ENCODE data around the gene CPNE9. TPM values are rescaled to one million over a fixed set of nuclear protein-coding genes. Genes with fewer than 3 reads are reported as not detected.

The CPNE9 gene
- total and polyA plus RNA-seq, 7 donors = 0.05 TPM; not detected in 6

- WGBS, 3 donors = 92 to 94% (median 94%) methylated on average over 7 of the region's 7 CpGs
- TF ChIP-seq, protein P1, sequence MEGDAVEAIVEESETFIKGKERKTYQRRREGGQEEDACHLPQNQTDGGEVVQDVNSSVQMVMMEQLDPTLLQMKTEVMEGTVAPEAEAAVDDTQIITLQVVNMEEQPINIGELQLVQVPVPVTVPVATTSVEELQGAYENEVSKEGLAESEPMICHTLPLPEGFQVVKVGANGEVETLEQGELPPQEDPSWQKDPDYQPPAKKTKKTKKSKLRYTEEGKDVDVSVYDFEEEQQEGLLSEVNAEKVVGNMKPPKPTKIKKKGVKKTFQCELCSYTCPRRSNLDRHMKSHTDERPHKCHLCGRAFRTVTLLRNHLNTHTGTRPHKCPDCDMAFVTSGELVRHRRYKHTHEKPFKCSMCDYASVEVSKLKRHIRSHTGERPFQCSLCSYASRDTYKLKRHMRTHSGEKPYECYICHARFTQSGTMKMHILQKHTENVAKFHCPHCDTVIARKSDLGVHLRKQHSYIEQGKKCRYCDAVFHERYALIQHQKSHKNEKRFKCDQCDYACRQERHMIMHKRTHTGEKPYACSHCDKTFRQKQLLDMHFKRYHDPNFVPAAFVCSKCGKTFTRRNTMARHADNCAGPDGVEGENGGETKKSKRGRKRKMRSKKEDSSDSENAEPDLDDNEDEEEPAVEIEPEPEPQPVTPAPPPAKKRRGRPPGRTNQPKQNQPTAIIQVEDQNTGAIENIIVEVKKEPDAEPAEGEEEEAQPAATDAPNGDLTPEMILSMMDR (IDR thresholded peaks at IDR 0.05) = no peak
Observed at GRCh38 chr3:9681011-9681722, 22.5 kb upstream of the CPNE9 start.

DNA sequence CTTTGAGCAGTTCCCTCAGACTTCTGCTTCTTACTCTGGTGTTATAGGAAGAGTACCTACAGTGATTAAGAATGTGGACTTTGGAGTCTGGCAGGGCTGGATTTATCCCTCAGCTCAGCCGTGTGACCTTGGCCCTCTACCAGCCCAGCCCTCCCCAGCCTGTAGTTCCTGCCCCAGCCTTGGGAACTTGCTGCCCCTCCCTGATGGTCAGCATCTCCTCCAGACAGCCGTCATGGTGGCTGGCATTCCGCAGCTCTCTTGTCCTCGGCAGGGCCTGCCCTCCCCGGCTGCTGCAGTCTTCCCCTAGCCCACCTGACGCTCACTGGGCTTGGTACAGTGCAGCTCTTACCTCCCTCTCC is 21.9 kb upstream of the CPNE9 start:
- intact Hi-C loops (cut with DNase I) = no loop called here
- no peak for ATAC-seq
- 74 to 83% (median 75%) methylated on average over 6 of the region's 6 CpGs for WGBS, 3 donors

More at GRCh38 chr3:9681011-9681722, 22.5 kb upstream of the CPNE9 start:
- ATAC-seq = no peak
- intact Hi-C loops (cut with DNase I) = no loop called here
- Histone ChIP-seq H3K27me3 (ENCODE audit: insufficient read depth in 3 of 3, low read length in 2 of 3) (no peaks in the 10 kb centered on the region), H3K4me1 (no peaks in the 10 kb centered on the region), H3K27ac (no peak overlapping the region), H3K36me3 (ENCODE audit: insufficient read depth in 1 of 2, low read depth in 1 of 2) (peaks cover 21 to 100% of the 10 kb centered on the region in 2 donors), H3K9me3 (no peaks in the 10 kb centered on the region), H3K4me3 (no peak overlapping the region)
- DNase-seq = no peak

GRCh38 chr3:9682096-9682495 is 21.5 kb upstream of the CPNE9 start:
- no peak overlapping the region for H3K4me3 ChIP-seq
- intact Hi-C loops (cut with DNase I) = no loop called here
- DNase-seq (no peak), ATAC-seq (no peak)
- H3K27ac ChIP-seq = no peak overlapping the region
- TF ChIP-seq, protein P1 (IDR thresholded peaks at IDR 0.05) = no peak
- no peaks in the 10 kb centered on the region for H3K9me3 ChIP-seq
- 84 to 93% (median 87%) methylated on average over 6 of the region's 6 CpGs for WGBS, 3 donors
- peaks cover 22 to 100% of the 10 kb centered on the region in 2 donors for H3K36me3 ChIP-seq (ENCODE audit: insufficient read depth in 1 of 2, low read depth in 1 of 2)
- H3K4me1 ChIP-seq = no peaks in the 10 kb centered on the region
- no peaks in the 10 kb centered on the region for H3K27me3 ChIP-seq (ENCODE audit: insufficient read depth in 3 of 3, low read length in 2 of 3)

More for the DNA sequence above, 21.9 kb upstream of the CPNE9 start:
- H3K27ac ChIP-seq = no peak overlapping the region
- TF ChIP-seq, protein P1 (IDR thresholded peaks at IDR 0.05) = no peak
- no peak for DNase-seq
- no peaks in the 10 kb centered on the region for H3K4me1 ChIP-seq
- H3K9me3 ChIP-seq = no peaks in the 10 kb centered on the region
- H3K27me3 ChIP-seq (ENCODE audit: insufficient read depth in 3 of 3, low read length in 2 of 3) = no peaks in the 10 kb centered on the region
- no peak overlapping the region for H3K4me3 ChIP-seq
- H3K36me3 ChIP-seq (ENCODE audit: insufficient read depth in 1 of 2, low read depth in 1 of 2) = peaks cover 22 to 100% of the 10 kb centered on the region in 2 donors

DNA sequence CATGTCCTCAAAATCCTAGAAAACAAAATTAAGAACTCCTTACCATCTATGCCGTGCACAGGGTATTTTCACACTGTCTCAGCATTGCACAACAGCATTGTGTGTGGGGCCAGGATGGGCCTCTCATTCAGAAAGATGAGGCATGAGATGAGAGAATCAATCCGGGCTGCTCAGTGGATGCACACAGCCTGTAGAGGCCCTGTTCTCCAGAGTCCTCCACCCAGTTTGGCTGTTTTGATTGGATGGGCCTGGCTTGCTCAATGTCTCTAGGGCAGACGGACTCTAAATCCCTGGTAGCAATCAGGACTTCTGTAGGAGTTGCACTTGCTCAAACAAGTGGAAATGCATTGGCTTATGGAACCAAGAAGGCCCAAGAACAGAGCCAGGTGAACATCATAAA is 20.2 kb upstream of the CPNE9 start:
- DNase-seq (no peak), ATAC-seq (no peak)
- Histone ChIP-seq H3K27me3 (ENCODE audit: insufficient read depth in 3 of 3, low read length in 2 of 3) (no peaks in the 10 kb centered on the region), H3K4me1 (no peaks in the 10 kb centered on the region), H3K36me3 (ENCODE audit: insufficient read depth in 1 of 2, low read depth in 1 of 2) (peaks cover 20 to 100% of the 10 kb centered on the region in 2 donors), H3K4me3 (no peak overlapping the region), H3K9me3 (no peaks in the 10 kb centered on the region), H3K27ac (no peak overlapping the region)
- TF ChIP-seq, protein P1 (IDR thresholded peaks at IDR 0.05) = no peak
- intact Hi-C loops (cut with DNase I) = no loop called here
- WGBS, 3 donors = 89 to 91% (median 89%) methylated on average over 3 of the region's 3 CpGs

Data from psoas muscle (tissue), 8 donors.